ENCODE measurements around the gene LYG2.
"Not testable (repeated sequence)": the region's sequence is repeated elsewhere in the genome, so short reads cannot be mapped to it uniquely, and the experiment has no call there.

Gene LYG2

DNA sequence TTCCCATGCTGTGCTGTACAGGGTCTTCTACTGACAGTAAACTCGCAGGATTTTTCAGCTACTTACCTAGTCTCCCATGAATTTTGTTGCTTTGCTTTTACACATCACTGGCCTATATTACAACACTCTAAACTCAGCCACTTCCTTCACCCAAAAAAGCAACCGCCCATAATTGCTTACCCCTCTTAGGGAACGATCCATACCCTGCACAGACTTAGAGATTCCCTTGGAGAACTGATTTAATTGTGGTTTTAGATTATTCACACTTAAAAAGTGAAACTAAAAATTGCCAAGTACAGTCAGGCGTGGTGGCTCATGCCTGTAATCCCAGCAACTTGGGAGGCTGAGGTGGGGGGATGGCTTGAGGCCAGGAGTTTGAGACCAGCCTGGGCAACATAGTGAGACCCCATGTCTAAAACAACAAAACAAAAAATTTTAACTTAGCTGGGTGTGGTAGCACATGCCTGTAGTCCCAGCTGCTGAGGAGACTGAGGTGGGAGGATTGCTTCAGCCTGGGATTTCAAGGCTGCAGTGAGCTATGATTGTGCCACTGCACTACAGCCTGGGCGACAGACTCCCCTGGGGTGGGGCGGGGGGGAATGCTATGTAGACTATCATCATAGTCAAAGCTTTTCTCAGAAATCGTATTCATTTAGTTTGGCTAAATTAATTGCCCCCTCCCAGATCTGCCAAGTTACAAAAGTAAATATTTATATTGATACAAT is 55.2 kb downstream of the LYG2 start:
- DNase-seq, result no peak

DNA sequence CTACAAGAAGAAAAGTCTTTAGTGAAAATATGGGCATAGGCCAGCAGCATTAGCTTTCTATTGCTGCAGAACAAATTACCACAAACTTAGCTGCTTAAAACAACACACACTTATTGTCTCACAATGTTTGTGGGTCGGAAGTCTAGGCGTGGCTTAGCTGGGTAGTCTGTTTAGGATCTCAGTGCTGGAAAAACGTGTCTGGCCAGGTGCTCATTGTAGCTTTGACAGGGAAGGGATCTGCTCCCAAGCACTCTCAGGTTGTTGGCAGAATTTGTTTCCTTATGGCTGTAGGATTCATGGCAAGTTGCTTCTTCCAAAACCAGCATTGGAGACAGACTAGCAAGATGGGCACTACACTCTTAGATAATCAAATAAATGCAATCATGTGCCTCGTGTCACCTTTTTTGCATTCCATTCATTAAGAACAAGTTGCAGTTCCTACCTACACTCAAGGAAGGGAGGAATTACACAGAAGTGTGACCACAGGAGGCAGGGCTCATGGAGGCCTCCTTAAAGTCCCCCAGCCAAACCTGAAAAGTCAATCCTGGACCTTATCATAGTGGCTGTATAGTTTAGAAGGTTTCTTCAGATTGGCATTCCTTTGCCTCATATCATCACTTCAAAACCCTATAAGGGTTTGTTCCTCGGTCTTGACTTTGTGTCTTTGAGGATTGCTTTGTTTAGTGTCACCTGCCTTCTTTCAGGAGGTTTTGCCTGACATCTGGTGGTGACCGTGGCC is 57.2 kb downstream of the LYG2 start:
- DNase-seq, result no peak

DNA sequence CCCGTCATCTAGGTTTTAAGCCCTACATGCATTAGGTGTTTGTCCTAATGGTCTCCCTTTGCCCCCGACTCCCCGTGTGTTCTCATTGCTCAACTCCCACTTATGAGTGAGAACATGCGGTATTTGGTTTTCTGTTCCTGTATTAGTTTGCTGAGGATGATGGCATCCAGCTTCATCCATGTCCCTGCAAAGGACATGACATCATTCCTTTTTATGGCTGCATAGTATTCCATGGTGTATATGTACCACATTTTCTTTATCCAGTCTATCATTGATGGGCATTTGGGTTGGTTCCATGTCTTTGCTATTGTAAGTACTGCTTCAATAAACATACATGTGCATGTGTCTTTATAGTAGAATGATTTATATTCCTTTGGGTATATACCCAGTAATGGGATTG is 63.1 kb downstream of the LYG2 start:
- DNase-seq, result not testable (repeated sequence)
